GM21737 (cell line): ENCODE results near the gene CDHR4.
"Not testable (repeated sequence)": the region's sequence is repeated elsewhere in the genome, so short reads cannot be mapped to it uniquely, and the experiment has no call there.

ENCODE experiments used
- ATAC-seq: cut with Tn5 transposase; IDR thresholded peaks from one replicate; pipeline ENCODE4 v1.9.1; 2021; ENCODE audit warnings: mild to moderate bottlenecking, moderate library complexity; ENCODE audit not compliant: unreplicated experiment

CDHR4 gene

DNA sequence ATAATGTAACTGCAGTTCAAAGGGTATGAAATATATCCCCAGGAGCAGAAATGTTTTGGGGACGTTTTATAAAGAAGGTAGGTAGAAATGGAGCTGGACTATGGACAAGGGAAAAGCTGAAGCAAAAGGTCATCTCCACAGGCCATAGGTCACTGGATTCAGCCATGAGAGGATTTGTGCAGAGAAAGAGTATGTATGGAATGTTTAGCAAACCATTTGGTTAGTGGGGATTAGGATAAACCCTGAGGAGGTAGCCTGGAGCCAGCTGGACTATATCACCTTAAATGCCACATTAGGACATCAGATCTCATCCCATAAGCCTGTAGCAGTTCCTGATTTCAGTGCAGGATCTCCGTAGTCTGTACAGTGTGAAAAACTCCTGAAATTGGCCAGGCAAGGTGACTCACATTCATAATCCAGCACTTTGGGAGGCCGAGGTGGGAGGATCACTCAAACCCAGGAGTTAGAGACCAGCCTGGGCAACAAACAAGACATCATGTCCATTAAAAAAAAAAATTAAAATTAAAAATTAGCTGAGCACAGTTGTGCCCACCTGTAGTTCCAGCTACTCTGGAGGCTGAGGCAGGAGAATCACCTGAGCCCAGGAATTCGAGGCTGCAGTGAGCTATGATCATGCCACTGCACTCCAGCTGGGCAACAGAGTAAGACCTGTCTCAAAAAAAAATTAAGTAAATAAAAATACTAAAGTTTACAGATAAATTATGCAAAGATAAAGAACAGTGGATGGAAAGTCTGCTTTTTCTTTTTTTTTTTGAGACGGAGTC, 18.1 kb downstream of the CDHR4 start:
- no peak for ATAC-seq

DNA sequence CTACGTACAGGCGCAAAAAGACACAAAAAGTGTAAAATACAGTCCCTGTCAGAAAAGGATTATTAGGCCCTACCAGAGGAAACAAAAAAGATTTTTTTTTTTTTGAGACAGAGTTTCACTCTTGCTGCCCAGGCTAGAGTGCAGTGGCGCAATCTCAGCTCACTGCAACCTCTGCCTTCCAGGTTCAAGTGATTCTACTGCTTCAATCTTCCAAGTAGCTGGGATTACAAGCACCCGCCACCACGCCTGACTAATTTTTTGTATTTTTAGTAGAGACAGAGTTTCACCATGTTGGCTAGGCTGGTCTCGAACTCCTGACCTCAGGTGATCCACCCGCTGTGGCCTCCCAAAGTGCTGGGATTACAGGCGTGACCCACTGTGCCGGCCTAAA, 18.7 kb downstream of the CDHR4 start:
- not testable (repeated sequence) for ATAC-seq

GRCh38 chr3:49780080-49780974, 19.3 kb downstream of the CDHR4 start:
- no peak for ATAC-seq

- no peak for ATAC-seq
These were observed 20.2 kb downstream of the CDHR4 start for GRCh38 chr3:49779358-49780079.

DNA sequence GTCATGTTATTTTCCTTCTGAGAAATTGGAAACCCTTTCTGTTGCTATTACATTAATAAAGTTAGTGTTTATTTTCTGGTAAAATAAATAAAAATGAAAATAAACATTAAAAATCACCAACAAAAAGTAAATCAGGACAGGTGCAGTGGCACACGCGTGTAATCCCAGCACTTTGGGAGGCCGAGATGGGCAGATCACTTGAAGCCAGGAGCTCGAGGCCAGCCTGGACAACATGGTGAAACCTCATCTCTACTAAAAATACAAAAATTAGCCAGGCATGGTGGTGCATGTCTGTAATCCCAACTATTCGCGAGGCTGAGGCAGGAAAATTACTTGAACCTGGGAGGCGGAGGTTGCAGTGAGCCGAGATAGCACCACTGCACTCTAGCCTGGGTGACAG, 23.6 kb downstream of the CDHR4 start:
- ATAC-seq: not testable (repeated sequence)

GRCh38 chr3:49775538-49775937, 24.1 kb downstream of the CDHR4 start:
- ATAC-seq: no peak

DNA sequence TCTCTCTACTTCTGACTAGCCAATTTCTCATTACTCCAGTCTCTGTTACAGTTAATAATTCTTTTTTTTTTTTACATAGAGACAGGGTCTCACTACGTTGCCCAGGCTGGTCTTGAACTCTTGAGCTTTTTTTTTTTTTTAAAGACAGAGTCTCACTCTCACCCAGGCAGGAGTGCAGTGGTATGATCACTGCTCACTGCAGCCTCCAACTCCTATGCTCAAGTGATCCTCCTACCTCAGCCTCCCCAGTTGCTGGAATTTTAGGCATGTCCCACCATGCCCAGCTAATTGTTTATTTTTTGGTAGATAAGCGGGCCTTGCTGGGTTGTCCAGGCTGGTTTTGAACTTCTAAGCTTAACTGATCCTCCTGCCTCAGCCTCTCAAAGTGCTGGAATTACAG, 27.0 kb downstream of the CDHR4 start:
- ATAC-seq: no peak

- ATAC-seq: no peak
These were observed 28.2 kb downstream of the CDHR4 start for GRCh38 chr3:49771340-49771938.

DNA sequence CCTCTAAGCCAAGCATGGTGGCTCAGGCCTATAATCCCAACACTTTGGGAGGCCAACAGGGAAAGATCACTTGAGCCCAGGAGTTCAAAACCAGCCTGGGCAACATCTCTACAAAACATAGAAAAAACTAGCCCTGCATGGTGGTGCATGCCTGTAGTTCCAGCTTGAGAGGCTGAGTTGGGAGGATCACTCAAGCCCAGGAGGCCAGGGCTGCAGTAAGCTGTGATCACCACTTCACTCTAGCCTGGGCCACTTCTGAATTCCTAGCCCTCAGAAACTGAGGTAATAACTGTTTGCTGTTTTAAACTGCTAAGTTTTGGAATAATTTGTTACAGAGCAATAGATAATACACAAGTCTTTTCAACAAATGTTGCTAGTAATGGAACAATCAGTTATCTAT, 29.7 kb downstream of the CDHR4 start:
- ATAC-seq: no peak

DNA sequence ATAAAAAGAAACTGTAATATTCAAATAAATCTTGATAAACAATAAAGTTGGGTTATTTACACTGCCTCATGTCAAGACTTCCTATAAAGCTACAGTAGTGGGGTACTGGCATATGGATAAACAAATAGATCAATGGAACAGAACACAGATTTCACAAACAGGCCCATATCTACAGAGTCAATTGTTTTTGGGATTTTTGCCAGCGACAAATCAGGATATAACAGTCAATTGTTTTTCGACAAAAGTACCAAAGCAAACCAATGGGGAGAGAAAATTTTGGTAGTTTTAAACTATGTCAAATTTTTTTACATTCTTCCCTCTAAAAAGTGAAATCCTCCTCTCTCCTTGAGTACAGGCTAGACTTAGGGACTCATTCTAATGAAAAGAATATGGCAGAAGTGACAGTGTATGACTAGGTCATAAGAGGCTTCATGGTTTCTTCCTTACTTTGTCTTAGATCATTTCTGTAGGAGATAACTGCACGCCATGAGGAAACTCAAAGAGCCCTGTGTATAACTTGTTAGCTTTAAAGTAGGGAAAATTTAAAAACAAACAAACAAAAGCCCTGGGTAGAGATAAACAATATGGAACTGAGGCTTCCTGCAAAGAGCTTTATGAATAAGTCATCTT, 30.3 kb downstream of the CDHR4 start:
- ATAC-seq: no peak

DNA sequence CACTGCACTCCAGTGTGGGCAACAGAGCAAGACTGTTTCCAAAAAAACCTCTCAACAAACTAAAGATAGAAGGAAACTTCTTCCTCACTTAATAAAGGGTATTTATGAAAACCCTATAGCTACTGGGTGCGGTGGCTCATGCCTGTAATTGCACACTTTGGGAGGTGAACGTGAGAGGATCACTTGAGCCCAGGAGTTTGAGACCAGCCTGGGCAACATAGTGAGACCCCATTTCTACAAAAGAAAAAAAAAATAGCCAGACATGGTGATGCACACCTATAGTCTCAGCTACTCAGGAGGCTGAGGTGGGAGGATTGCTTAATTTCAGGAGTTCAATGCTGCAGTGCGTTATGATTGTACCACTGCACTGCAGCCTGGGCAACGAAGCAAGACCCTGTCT, 35.7 kb downstream of the CDHR4 start:
- no peak for ATAC-seq

GRCh38 chr3:49761661-49762060, 38.0 kb downstream of the CDHR4 start:
- no peak for ATAC-seq

DNA sequence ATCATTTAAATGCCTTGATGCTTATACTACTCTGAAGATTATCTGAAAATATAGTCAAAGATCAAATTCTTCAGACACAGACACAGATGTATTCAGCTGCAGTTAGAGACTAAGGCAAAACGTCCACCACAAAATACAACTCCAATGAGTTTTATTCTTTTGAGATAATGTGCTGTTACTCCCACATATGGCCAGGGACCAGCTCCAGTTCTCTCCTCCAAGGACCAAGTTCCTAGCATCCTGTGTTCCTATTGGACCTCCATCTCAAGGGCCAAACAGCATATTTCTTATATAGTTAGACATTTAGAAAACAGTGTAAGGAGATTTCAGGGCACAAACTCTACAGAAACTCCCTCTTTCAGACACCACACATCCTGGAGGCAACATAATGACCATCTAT, 40.4 kb downstream of the CDHR4 start:
- ATAC-seq: no peak

GRCh38 chr3:49757197-49757596, 42.5 kb downstream of the CDHR4 start:
- no peak for ATAC-seq

GRCh38 chr3:49756036-49756435, 43.6 kb downstream of the CDHR4 start:
- no peak for ATAC-seq

DNA sequence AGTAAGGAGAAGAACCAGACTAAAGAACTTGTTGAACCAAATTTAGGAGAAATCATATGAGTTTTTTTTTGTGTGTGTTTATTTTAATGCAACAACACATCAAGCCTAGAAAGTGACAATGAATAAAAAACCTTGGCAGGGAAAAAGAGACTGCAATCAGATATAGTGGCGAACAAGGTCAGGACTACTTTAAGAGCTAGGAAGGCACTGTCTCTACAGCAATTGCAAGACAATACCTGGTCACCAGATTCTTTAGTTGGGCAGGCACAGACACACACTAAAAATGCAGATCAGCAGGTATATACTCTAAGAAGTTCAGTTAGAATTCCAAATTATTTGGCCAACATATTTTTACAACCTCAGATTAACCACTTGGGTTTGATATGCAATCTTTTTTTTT, 45.1 kb downstream of the CDHR4 start:
- no peak for ATAC-seq

- ATAC-seq: no peak
These were observed 48.2 kb downstream of the CDHR4 start for GRCh38 chr3:49751501-49751900.

- no peak for ATAC-seq
These were observed 49.6 kb downstream of the CDHR4 start for GRCh38 chr3:49750056-49750455.

DNA sequence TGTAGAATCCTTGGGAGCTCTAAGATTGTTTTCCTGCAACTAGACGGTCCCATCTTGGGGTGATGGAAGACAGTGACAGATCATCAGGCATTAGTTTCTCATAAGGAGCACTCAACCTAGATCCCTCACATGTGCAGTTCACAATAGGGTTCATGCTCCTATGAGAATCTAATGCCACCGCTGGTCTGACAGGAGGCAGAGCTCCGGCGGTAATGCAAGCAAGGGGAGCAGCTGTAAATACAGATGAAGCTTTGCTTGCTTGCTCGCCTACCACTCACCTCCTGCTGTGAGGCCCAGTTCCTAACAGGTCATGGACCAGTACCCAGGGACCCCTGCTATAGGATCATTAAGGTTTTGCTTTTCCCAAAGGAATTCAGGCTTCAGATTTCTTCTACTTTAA, 50.8 kb downstream of the CDHR4 start:
- ATAC-seq: not testable (repeated sequence)

GRCh38 chr3:49747792-49748480, 51.7 kb downstream of the CDHR4 start:
- ATAC-seq: no peak
